ENCODE results near the gene CCDC9. TPM values are rescaled to one million over a fixed set of nuclear protein-coding genes. Genes with fewer than 3 reads are reported as not detected.

Gene CCDC9
- total and polyA plus RNA-seq, 2 of the 13 experiments (the other 11 are each of a cell fraction or from before 2014, with no cell fraction given), result 2.9 to 6.3 TPM

GRCh38 chr19:47231215-47232054 is 24.9 kb upstream of the CCDC9 start (continued):
- TF ChIP-seq ZNF281 (CRISPR knock-in tag; IDR thresholded peaks at IDR 0.05; ENCODE audit: borderline replicate concordance) (peak; percentile 50; the same call in 1 of the 2 replicates), RAD21 (CRISPR knock-in tag; IDR thresholded peaks at IDR 0.05) (no peak), RORA (CRISPR knock-in tag; IDR thresholded peaks at IDR 0.05) (no peak), ZNF75D (CRISPR knock-in tag; IDR thresholded peaks at IDR 0.05; ENCODE audit: borderline replicate concordance) (no peak), SNAI1 (CRISPR knock-in tag; IDR thresholded peaks at IDR 0.05; ENCODE audit: borderline replicate concordance) (no peak), BRD4 (CRISPR knock-in tag; IDR thresholded peaks at IDR 0.05) (peak; percentile 86), BRCA1 (CRISPR knock-in tag; IDR thresholded peaks at IDR 0.05) (no peak), SIX1 (CRISPR knock-in tag; IDR thresholded peaks at IDR 0.05; ENCODE audit: borderline replicate concordance) (no peak), AKNA (CRISPR knock-in tag; IDR thresholded peaks at IDR 0.05; ENCODE audit: borderline replicate concordance) (no peak), XRCC5 (optimal IDR thresholded peaks at IDR 0.05; ENCODE audit: low read length) (peak; percentile 39), ZNF550 (CRISPR knock-in tag; IDR thresholded peaks at IDR 0.05; ENCODE audit: borderline replicate concordance) (no peak), MAX (IDR thresholded peaks at IDR 0.05) (peak; percentile 94), MBD4 (IDR thresholded peaks at IDR 0.05; ENCODE audit: borderline replicate concordance, low read length) (no peak), NAIF1 (CRISPR knock-in tag; IDR thresholded peaks at IDR 0.05; ENCODE audit: borderline replicate concordance) (no peak), ZNF644 (CRISPR knock-in tag; IDR thresholded peaks at IDR 0.05; ENCODE audit: low read depth) (0 out of 2 replicates have a peak, but pooled peaks have one; percentile 27), FUBP1 (CRISPR knock-in tag; IDR thresholded peaks at IDR 0.05; ENCODE audit: borderline replicate concordance) (no peak)
